ENCODE results near the gene TRIM24. TPM values are rescaled to one million over a fixed set of nuclear protein-coding genes. Genes with fewer than 3 reads are reported as not detected.

The TRIM24 gene
- polyA plus RNA-seq, 1 donor (not counting 4 experiments of a cell fraction or from before 2014, with no cell fraction given): 7.9 TPM

- FAIRE-seq: no peak
- Histone ChIP-seq H4K20me1 (ENCODE audit: control insufficient read depth, extremely low read depth, insufficient read depth, low read length) (no peaks in the 10 kb centered on the region), H3K27ac (ENCODE audit: control insufficient read depth, insufficient read depth, low read length) (no peak overlapping the region)
These were observed 18.4 kb downstream of the TRIM24 start for GRCh38 chr7:138478499-138478908.

GRCh38 chr7:138480527-138480926 is 20.5 kb downstream of the TRIM24 start:
- Histone ChIP-seq H3K79me2 (ENCODE audit: control insufficient read depth, insufficient read depth, low read length) (peaks cover 18% of the 10 kb centered on the region), H3K9me3 (ENCODE audit: control insufficient read depth, low read depth, low read length) (no peaks in the 10 kb centered on the region), H3K4me3 (ENCODE audit: control insufficient read depth in 2 of 3, extremely low read depth in 1 of 3, insufficient read depth in 2 of 3, low read depth in 1 of 3, low read length in 3 of 3) (no peak overlapping the region), H3K4me1 (ENCODE audit: control insufficient read depth, extremely low read depth, insufficient read depth, low read length) (no peaks in the 10 kb centered on the region), H4K20me1 (ENCODE audit: control insufficient read depth, extremely low read depth, insufficient read depth, low read length) (no peaks in the 10 kb centered on the region), H3K9me1 (ENCODE audit: control insufficient read depth, extremely low read depth, insufficient read depth, low read length) (no peaks in the 10 kb centered on the region), H3K36me3 (ENCODE audit: control insufficient read depth in 2 of 2, extremely low read depth in 1 of 2, insufficient read depth in 2 of 2, low read length in 2 of 2) (no peaks in the 10 kb centered on the region), H2AFZ (ENCODE audit: control insufficient read depth, low read length) (no peak overlapping the region), H3K9ac (ENCODE audit: control insufficient read depth, extremely low read depth, insufficient read depth, low read length) (no peak overlapping the region), H3K27ac (ENCODE audit: control insufficient read depth, insufficient read depth, low read length) (no peak overlapping the region), H3K27me3 (ENCODE audit: control insufficient read depth, extremely low read depth, insufficient read depth, low read length) (no peaks in the 10 kb centered on the region), H3K4me2 (ENCODE audit: control insufficient read depth, extremely low read depth, insufficient read depth, low read depth, low read length) (no peak overlapping the region)
- FAIRE-seq (no peak), DNase-seq (ENCODE audit: low read depth, low spot score) (no peak)
- dilution Hi-C loops (cut with MboI; ENCODE audit: extremely low pct_ligation_motif_present, low sequenced_read_pairs): no loop called here
- TF ChIP-seq CTCF (optimal IDR thresholded peaks at IDR 0.05 in 1 of 3, IDR thresholded peaks at IDR 0.05 in 1 of 3, conservative IDR thresholded peaks at IDR 0.05 in 1 of 3; ENCODE audit: extremely low read depth in 1 of 3, insufficient read depth in 2 of 3, low read length in 3 of 3) (no peak), EZH2 (IDR thresholded peaks at IDR 0.05; ENCODE audit: low read length) (no peak)

More at GRCh38 chr7:138478499-138478908, 18.4 kb downstream of the TRIM24 start:
- dilution Hi-C loops (cut with MboI; ENCODE audit: extremely low pct_ligation_motif_present, low sequenced_read_pairs): no loop called here
- H3K9me1 ChIP-seq (ENCODE audit: control insufficient read depth, extremely low read depth, insufficient read depth, low read length): no peaks in the 10 kb centered on the region
- no peak for TF ChIP-seq EZH2 (IDR thresholded peaks at IDR 0.05; ENCODE audit: low read length)
- no peak for TF ChIP-seq CTCF (optimal IDR thresholded peaks at IDR 0.05 in 1 of 3, IDR thresholded peaks at IDR 0.05 in 1 of 3, conservative IDR thresholded peaks at IDR 0.05 in 1 of 3; ENCODE audit: extremely low read depth in 1 of 3, insufficient read depth in 2 of 3, low read length in 3 of 3)
- no peak overlapping the region for H2AFZ ChIP-seq (ENCODE audit: control insufficient read depth, low read length)
- no peak for DNase-seq (ENCODE audit: low read depth, low spot score)
- no peak overlapping the region for H3K4me3 ChIP-seq (ENCODE audit: control insufficient read depth in 2 of 3, extremely low read depth in 1 of 3, insufficient read depth in 2 of 3, low read depth in 1 of 3, low read length in 3 of 3)
- no peak overlapping the region for H3K4me2 ChIP-seq (ENCODE audit: control insufficient read depth, extremely low read depth, insufficient read depth, low read depth, low read length)
- H3K4me1 ChIP-seq (ENCODE audit: control insufficient read depth, extremely low read depth, insufficient read depth, low read length): no peaks in the 10 kb centered on the region
- peaks cover 16% of the 10 kb centered on the region for H3K79me2 ChIP-seq (ENCODE audit: control insufficient read depth, insufficient read depth, low read length)
- H3K9me3 ChIP-seq (ENCODE audit: control insufficient read depth, low read depth, low read length): no peaks in the 10 kb centered on the region
- no peaks in the 10 kb centered on the region for H3K27me3 ChIP-seq (ENCODE audit: control insufficient read depth, extremely low read depth, insufficient read depth, low read length)
- H3K9ac ChIP-seq (ENCODE audit: control insufficient read depth, extremely low read depth, insufficient read depth, low read length): no peak overlapping the region
- no peaks in the 10 kb centered on the region for H3K36me3 ChIP-seq (ENCODE audit: control insufficient read depth in 2 of 2, extremely low read depth in 1 of 2, insufficient read depth in 2 of 2, low read length in 2 of 2)
